Coronary artery (tissue), 2 donors: ENCODE data around the gene TAS2R40.
"Not testable (repeated sequence)": the region's sequence is repeated elsewhere in the genome, so short reads cannot be mapped to it uniquely, and the experiment has no call there.

Experiments used
- DNase-seq: peaks from one replicate; pipeline ENCODE4 v3.0.0-alpha.2; 2017; ENCODE audit warnings: low spot score
- H3K27ac ChIP-seq, 2 donors: fragments of 200-600 bp; sonication (generic); one replicate each; pipeline ENCODE4 v1.5.1; 2016 to 2019
- H3K4me3 ChIP-seq: fragments of 200-600 bp; sonication (generic); 2 replicates; pipeline ENCODE4 v1.5.1; 2016; ENCODE audit warnings: mild to moderate bottlenecking, moderate library complexity
- CTCF ChIP-seq: fragments of 200-600 bp; sonication (generic); IDR thresholded peaks from one replicate; pipeline ENCODE4 v1.5.1; 2019; ENCODE audit warnings: antibody characterized with exemption

TAS2R40 gene

GRCh38 chr7:143210541-143210940, 11.3 kb upstream of the TAS2R40 start:
- TF ChIP-seq CTCF, result no peak
- no peak overlapping the region for H3K27ac ChIP-seq
- DNase-seq, result no peak
- H3K4me3 ChIP-seq, result no peak overlapping the region

GRCh38 chr7:143213478-143213877, 8.4 kb upstream of the TAS2R40 start:
- not testable (repeated sequence) for H3K4me3 ChIP-seq, DNase-seq

GRCh38 chr7:143214789-143215679, 6.8 kb upstream of the TAS2R40 start:
- peak; percentile 97 for TF ChIP-seq CTCF
- no peak for DNase-seq
- H3K27ac ChIP-seq, result no peak overlapping the region
- no peak overlapping the region for H3K4me3 ChIP-seq

More at GRCh38 chr7:143213478-143213877, 8.4 kb upstream of the TAS2R40 start:
- H3K27ac ChIP-seq, result not testable (repeated sequence)

- H3K4me3 ChIP-seq, result no peak overlapping the region
- TF ChIP-seq CTCF, result no peak
- no peak for DNase-seq
- no peak overlapping the region for H3K27ac ChIP-seq
Measured at GRCh38 chr7:143216151-143216550, 5.7 kb upstream of the TAS2R40 start.

- no peak overlapping the region for H3K27ac ChIP-seq
- TF ChIP-seq CTCF, result no peak
- DNase-seq, result no peak
- no peak overlapping the region for H3K4me3 ChIP-seq
Measured at GRCh38 chr7:143216686-143217085, 5.2 kb upstream of the TAS2R40 start.

- TF ChIP-seq CTCF, result no peak
- Histone ChIP-seq H3K4me3 (no peak overlapping the region), H3K27ac (no peak overlapping the region)
- DNase-seq, result no peak
Measured at GRCh38 chr7:143217806-143218205, 4.0 kb upstream of the TAS2R40 start.

- Histone ChIP-seq H3K27ac (no peak overlapping the region), H3K4me3 (no peak overlapping the region)
- no peak for DNase-seq
- no peak for TF ChIP-seq CTCF
Measured at GRCh38 chr7:143221286-143221685, 551 bp upstream of the TAS2R40 start.
